ENCODE results near the gene GMDS.

DNA sequence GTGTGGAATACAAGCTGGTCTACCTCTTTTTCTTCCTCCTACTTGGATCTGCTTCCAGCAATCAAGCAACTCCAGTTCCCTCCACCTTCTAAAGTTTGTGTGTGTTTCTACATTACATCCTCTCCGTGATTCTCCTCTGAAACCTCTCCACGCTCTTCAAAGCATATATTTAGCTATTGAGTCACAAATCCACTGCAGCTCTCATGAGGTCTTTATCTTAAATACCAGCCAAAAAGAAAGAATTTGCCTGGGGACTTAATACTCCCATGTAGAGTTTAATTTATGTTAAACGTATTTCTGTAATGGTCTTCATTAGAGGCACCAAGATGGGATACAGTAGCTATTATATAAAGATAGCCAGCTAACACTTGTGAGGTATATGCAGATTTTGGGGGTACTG is 557.0 kb downstream of the GMDS start:
- TF ChIP-seq, protein P1, sequence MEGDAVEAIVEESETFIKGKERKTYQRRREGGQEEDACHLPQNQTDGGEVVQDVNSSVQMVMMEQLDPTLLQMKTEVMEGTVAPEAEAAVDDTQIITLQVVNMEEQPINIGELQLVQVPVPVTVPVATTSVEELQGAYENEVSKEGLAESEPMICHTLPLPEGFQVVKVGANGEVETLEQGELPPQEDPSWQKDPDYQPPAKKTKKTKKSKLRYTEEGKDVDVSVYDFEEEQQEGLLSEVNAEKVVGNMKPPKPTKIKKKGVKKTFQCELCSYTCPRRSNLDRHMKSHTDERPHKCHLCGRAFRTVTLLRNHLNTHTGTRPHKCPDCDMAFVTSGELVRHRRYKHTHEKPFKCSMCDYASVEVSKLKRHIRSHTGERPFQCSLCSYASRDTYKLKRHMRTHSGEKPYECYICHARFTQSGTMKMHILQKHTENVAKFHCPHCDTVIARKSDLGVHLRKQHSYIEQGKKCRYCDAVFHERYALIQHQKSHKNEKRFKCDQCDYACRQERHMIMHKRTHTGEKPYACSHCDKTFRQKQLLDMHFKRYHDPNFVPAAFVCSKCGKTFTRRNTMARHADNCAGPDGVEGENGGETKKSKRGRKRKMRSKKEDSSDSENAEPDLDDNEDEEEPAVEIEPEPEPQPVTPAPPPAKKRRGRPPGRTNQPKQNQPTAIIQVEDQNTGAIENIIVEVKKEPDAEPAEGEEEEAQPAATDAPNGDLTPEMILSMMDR (optimal IDR thresholded peaks at IDR 0.05 in 1 of 3, IDR thresholded peaks at IDR 0.05 in 1 of 3, conservative IDR thresholded peaks at IDR 0.05 in 1 of 3; ENCODE audit: extremely low read depth in 1 of 3, insufficient read depth in 2 of 3, low read length in 3 of 3), result no peak
- TF ChIP-seq EZH2 (IDR thresholded peaks at IDR 0.05; ENCODE audit: low read length), result no peak

Data from keratinocyte (primary cell).